HepG2 (cell line): ENCODE results near the gene FKBP5. TPM values are rescaled to one million over a fixed set of nuclear protein-coding genes. Genes with fewer than 3 reads are reported as not detected.

Source experiments
- ATAC-seq: fragments of 200-7000 bp; cut with Tn5 transposase; 3 replicates; pipeline ENCODE4 v1.9.1; 2020; ENCODE audit warnings: mild to moderate bottlenecking, moderate library complexity
- BruUV-seq: library from RNA; stranded (reverse); fragments of 400-500 nt; replicated peaks from 2 replicates; lab custom pipeline; 2021; lab: Mats Ljungman, UMichigan
- CTCF ChIA-PET: fragments of 300-600 bp; formaldehyde crosslinking; extraction: SDS; loops from one replicate; lab custom pipeline; 2021; ENCODE audit warnings: low total read pairs, inconsistent platforms, low intra/inter-chr PET ratio; lab: Yijun Ruan, JAX
- POLR2A ChIA-PET: fragments of 350-600 bp; sonication (Branson Sonifier 250); formaldehyde crosslinking; loops from one replicate; lab custom pipeline; 2020; ENCODE audit warnings: antibody characterized with exemption, inconsistent platforms; lab: Yijun Ruan, JAX
- DNase-seq: peaks from one replicate; pipeline ENCODE4 v3.0.0-alpha.2; 2015; ENCODE audit warnings: low spot score
- FAIRE-seq: peaks from 3 replicates; lab custom pipeline; 2011; peaks lifted over from hg19 to GRCh38; lab: Jason Lieb, UNC
- H2AFZ ChIP-seq: one replicate; pipeline ENCODE4 v1.6.1; 2011; ENCODE audit warnings: low read length, inconsistent platforms
- H3K27ac ChIP-seq: fragments of 300-600 bp; 3 replicates; pipeline ENCODE4 v1.8.0; 2011; ENCODE audit warnings: mixed run types, mild to moderate bottlenecking, mixed read lengths, low read length, inconsistent platforms; ENCODE audit not compliant: insufficient read depth; ENCODE audit errors: extremely low read length
- H3K27me3 ChIP-seq, 2 experiments: fragments of 200-600 bp in 1 of 2; 2 replicates in 1 of 2; 3 replicates in 1 of 2; pipeline versions ENCODE4 v1.6.0 to v1.8.0; 2011; ENCODE audit warnings: low read length in 2 of 2, mild to moderate bottlenecking in 2 of 2, moderate library complexity in 2 of 2, inconsistent platforms in 1 of 2; ENCODE audit not compliant: insufficient read depth in 2 of 2, control insufficient read depth in 1 of 2
- H3K36me3 ChIP-seq, 2 experiments: fragments of 200-600 bp in 1 of 2; replicated peaks in 1 of 2; 2 replicates in 1 of 2; 3 replicates in 1 of 2; pipeline versions ENCODE4 v1.5.1 to v1.8.0; 2011; ENCODE audit warnings: low read length in 2 of 2, inconsistent platforms in 1 of 2; ENCODE audit not compliant: insufficient read depth in 2 of 2, control insufficient read depth in 1 of 2
- H3K4me1 ChIP-seq: 2 replicates; pipeline ENCODE4 v1.5.1; 2012; ENCODE audit warnings: low read length, inconsistent platforms; ENCODE audit not compliant: insufficient read depth
- H3K4me2 ChIP-seq: 2 replicates; pipeline ENCODE4 v1.6.0; 2011; ENCODE audit warnings: low read depth, low read length, inconsistent platforms
- H3K4me3 ChIP-seq, 3 experiments: fragments of 200-600 bp in 1 of 3; sonication (generic), shearing (Covaris generic) in 1 of 3; replicated peaks in 1 of 3; 2 replicates each; pipeline ENCODE4 v1.5.1; 2011 to 2016; ENCODE audit warnings: low read length in 3 of 3, inconsistent platforms in 2 of 3, low read depth in 2 of 3, mild to moderate bottlenecking in 2 of 3, control low read depth in 1 of 3, mixed read lengths in 1 of 3; ENCODE audit not compliant: insufficient read depth in 1 of 3
- H3K79me2 ChIP-seq: one replicate; pipeline ENCODE4 v1.6.1; 2011; ENCODE audit warnings: low read length, inconsistent platforms; ENCODE audit not compliant: insufficient read depth
- H3K9ac ChIP-seq: 2 replicates; pipeline ENCODE4 v1.6.0; 2011; ENCODE audit warnings: mild to moderate bottlenecking, low read depth, low read length, inconsistent platforms; ENCODE audit not compliant: insufficient read depth
- H3K9me3 ChIP-seq: 2 replicates; pipeline ENCODE4 v1.5.1; 2012; ENCODE audit warnings: mild to moderate bottlenecking, low read length
- H4K20me1 ChIP-seq: 2 replicates; pipeline ENCODE4 v1.6.0; 2011; ENCODE audit warnings: inconsistent platforms, mild to moderate bottlenecking, low read length, moderate library complexity; ENCODE audit not compliant: insufficient read depth
- DNMT3B ChIP-seq: conservative IDR thresholded peaks from 2 replicates; pipeline ENCODE4 v1.6.1; 2016; ENCODE audit warnings: missing biosample characterization, control low read depth
- HOMEZ ChIP-seq: IDR thresholded peaks from 2 replicates; pipeline ENCODE4 v1.6.1; 2016; ENCODE audit warnings: low read depth
- KAT8 ChIP-seq: IDR thresholded peaks from 2 replicates; pipeline ENCODE4 v1.6.1; 2016; ENCODE audit warnings: missing genetic modification reagents, missing compliant biosample characterization
- KLF13 ChIP-seq: sonication (generic); formaldehyde crosslinking; IDR thresholded peaks from 2 replicates; pipeline ENCODE4 v1.4.0; 2020; ENCODE audit warnings: mild to moderate bottlenecking, missing genetic modification reagents
- KLF6 ChIP-seq: IDR thresholded peaks from 2 replicates; pipeline ENCODE4 v1.8.0; 2016; ENCODE audit warnings: missing biosample characterization, missing genetic modification reagents
- NPAS2 ChIP-seq: sonication (generic); formaldehyde crosslinking; IDR thresholded peaks from 2 replicates; pipeline ENCODE4 v1.8.0; 2022; ENCODE audit warnings: mild to moderate bottlenecking, missing genetic modification reagents, borderline replicate concordance
- NR2F6 ChIP-seq, 2 experiments: IDR thresholded peaks; 2 replicates each; pipeline ENCODE4 v1.6.1; 2016; ENCODE audit warnings: antibody characterized with exemption in 1 of 2, mild to moderate bottlenecking in 1 of 2
- NRL ChIP-seq: sonication (generic); formaldehyde crosslinking; IDR thresholded peaks from 2 replicates; pipeline ENCODE4 v1.5.0; 2020; ENCODE audit warnings: missing genetic modification reagents, mild to moderate bottlenecking, moderate library complexity, borderline replicate concordance
- PAF1 ChIP-seq: IDR thresholded peaks from 2 replicates; pipeline ENCODE4 v1.6.1; 2016; ENCODE audit warnings: missing genetic modification reagents, missing compliant biosample characterization
- SMC3 ChIP-seq: IDR thresholded peaks from 2 replicates; pipeline ENCODE4 v1.6.1; 2011; ENCODE audit warnings: low read length, improper control_type of control experiment
- TOE1 ChIP-seq: sonication (generic); formaldehyde crosslinking; IDR thresholded peaks from 2 replicates; pipeline ENCODE4 v1.4.0; 2020; ENCODE audit warnings: mild to moderate bottlenecking, missing genetic modification reagents
- ZNF614 ChIP-seq: IDR thresholded peaks from 2 replicates; pipeline ENCODE4 v1.6.1; 2018; ENCODE audit warnings: missing biosample characterization, missing genetic modification reagents, inconsistent platforms, borderline replicate concordance
- WGBS: methylation state at CpG from one replicate; pipeline ENCODE4 v1.1.6; 2017; ENCODE audit warnings: low lambda C conversion rate; 5-methylcytosine and 5-hydroxymethylcytosine counted together
- in situ Hi-C: cut with HindIII; loops from 2 replicates; pipeline ENCODE4 v1.10.0; 2017; ENCODE audit warnings: low pct_unique_long_range_greater_than_20kb; ENCODE audit not compliant: extremely low pct_ligation_motif_present
- intact Hi-C: fragments of 100-400 bp; cut with micrococcal nuclease; formaldehyde crosslinking; loops from one replicate; pipeline ENCODE4 v1.10.0; 2022; ENCODE audit not compliant: unreplicated experiment
- polyA plus RNA-seq, 8 experiments: library from polyadenylated mRNA; depleted of rRNA in 3 of 8; stranded (reverse) in 7 of 8; unstranded in 1 of 8; fragments of >200 nt; fragmentation: Illumina TruSeq in 4 of 8; extraction: Trizol in 4 of 8; gene quantifications; 2 replicates each; pipeline versions ENCODE4 v1.2.1 to v1.2.3, GENCODE V29; 2011 to 2016; ENCODE audit warnings: low read depth in 4 of 8, missing spikeins in 1 of 8, mixed read lengths in 1 of 8; ENCODE audit not compliant: insufficient read depth in 1 of 8
- total RNA-seq, 5 experiments: library from RNA; depleted of rRNA; stranded (reverse); fragments of >200 nt; fragmentation: Illumina TruSeq; extraction: Trizol; gene quantifications; 2 replicates each; pipeline ENCODE4 v1.2.3, GENCODE V29; 2016; ENCODE audit warnings: low read depth in 1 of 5
- TF ChIP-seq, protein P1 (sequence below): IDR thresholded peaks from 2 replicates; pipeline ENCODE4 v1.6.1; 2012; ENCODE audit warnings: low read length, improper control_type of control experiment
- TF ChIP-seq, protein P2 (sequence below): sonication (generic); formaldehyde crosslinking; IDR thresholded peaks from 2 replicates; pipeline ENCODE4 v1.4.0; 2020; ENCODE audit warnings: mild to moderate bottlenecking, missing genetic modification reagents

The FKBP5 gene
- total and polyA plus RNA-seq, 2 of the 13 experiments (the other 11 are each of a cell fraction or from before 2014, with no cell fraction given): 8.0 to 17.4 TPM

DNA sequence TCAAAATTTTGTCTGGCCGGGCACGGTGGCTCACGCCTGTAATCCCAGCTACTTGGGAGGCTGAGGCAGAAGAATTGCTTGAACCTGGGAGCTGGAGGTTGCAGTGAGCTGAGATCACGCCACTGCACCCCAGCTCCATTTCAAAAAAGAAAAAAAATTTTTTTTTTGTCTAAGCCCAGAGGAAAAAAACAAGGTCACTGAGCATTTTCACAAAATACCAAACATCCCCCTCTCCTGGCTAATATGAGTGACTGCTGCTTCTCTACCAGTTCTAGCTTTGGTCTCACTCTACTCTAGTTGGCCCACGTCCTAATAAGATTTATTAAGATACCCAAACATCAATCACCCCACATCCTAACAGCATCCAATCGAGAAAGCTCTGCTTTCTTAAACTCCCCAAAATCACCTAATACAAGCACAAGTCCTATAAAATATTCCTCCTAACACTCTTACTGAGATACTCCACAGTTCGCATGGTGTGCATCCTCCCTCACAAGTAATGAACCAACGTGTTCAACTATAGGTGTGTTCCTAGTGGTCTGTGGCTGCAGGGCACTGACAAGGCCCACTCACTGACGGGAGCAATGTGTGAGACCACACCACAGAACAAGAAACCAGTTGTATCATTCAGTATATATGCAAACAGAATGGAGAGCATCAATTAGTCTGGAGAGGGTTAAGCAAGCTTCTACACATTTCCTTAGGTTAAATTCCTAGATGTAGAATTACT is 64.2 kb downstream of the FKBP5 start:
- no TSS peak for BruUV-seq
- Histone ChIP-seq H3K4me2 (no peak overlapping the region), H3K4me1 (peaks cover 13% of the 10 kb centered on the region), H3K27ac (peak overlapping the region; percentile 30), H3K79me2 (no peaks in the 10 kb centered on the region), H4K20me1 (no peaks in the 10 kb centered on the region), H3K27me3 (no peaks in the 10 kb centered on the region), H3K4me3 (no peak overlapping the region), H3K9me3 (no peaks in the 10 kb centered on the region), H3K36me3 (peaks cover 0 to 6% of the 10 kb centered on the region in 2 experiments; a peak in 3 of 5 replicates), H2AFZ (no peak overlapping the region), H3K9ac (no peak overlapping the region)
- POLR2A ChIA-PET: interaction anchor here (1.6 kb wide), 1 partner anchor 23 kb away, joined by 7 read pairs; no protein-coding TSS in a partner anchor
- CTCF ChIA-PET: interaction anchor here (1.2 to 3.8 kb wide), 3 partner anchors 41 to 113 kb away, joined by 4 to 32 read pairs (median 4); no protein-coding TSS in a partner anchor
- in situ Hi-C loops (no loop called here), intact Hi-C loops (loop anchor here (1.0 kb wide), 2 partner anchors 40 to 113 kb away; partner anchors contain the start of gene ARMC12)
- 91% methylated on average over 9 of the region's 9 CpGs for WGBS
- ATAC-seq: peak; percentile 86
- FAIRE-seq: no peak
- DNase-seq: peak; percentile 47
- no peak for TF ChIP-seq ZNF614
- TF ChIP-seq KAT8 (CRISPR knock-in tag): 0 out of 2 replicates have a peak, but pooled peaks have one; percentile 14
- no peak for TF ChIP-seq KLF13 (CRISPR knock-in tag)
- TF ChIP-seq HOMEZ: no peak
- TF ChIP-seq TOE1: no peak
- no peak for TF ChIP-seq KLF6 (CRISPR knock-in tag)
- no peak for TF ChIP-seq NRL
- no peak for TF ChIP-seq PAF1 (CRISPR knock-in tag)
- TF ChIP-seq, protein P1, sequence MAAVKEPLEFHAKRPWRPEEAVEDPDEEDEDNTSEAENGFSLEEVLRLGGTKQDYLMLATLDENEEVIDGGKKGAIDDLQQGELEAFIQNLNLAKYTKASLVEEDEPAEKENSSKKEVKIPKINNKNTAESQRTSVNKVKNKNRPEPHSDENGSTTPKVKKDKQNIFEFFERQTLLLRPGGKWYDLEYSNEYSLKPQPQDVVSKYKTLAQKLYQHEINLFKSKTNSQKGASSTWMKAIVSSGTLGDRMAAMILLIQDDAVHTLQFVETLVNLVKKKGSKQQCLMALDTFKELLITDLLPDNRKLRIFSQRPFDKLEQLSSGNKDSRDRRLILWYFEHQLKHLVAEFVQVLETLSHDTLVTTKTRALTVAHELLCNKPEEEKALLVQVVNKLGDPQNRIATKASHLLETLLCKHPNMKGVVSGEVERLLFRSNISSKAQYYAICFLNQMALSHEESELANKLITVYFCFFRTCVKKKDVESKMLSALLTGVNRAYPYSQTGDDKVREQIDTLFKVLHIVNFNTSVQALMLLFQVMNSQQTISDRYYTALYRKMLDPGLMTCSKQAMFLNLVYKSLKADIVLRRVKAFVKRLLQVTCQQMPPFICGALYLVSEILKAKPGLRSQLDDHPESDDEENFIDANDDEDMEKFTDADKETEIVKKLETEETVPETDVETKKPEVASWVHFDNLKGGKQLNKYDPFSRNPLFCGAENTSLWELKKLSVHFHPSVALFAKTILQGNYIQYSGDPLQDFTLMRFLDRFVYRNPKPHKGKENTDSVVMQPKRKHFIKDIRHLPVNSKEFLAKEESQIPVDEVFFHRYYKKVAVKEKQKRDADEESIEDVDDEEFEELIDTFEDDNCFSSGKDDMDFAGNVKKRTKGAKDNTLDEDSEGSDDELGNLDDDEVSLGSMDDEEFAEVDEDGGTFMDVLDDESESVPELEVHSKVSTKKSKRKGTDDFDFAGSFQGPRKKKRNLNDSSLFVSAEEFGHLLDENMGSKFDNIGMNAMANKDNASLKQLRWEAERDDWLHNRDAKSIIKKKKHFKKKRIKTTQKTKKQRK: no peak
- no peak for TF ChIP-seq NR2F6 (IDR thresholded peaks at IDR 0.05)
- 0 out of 2 replicates have a peak, but pooled peaks have one; percentile 13 for TF ChIP-seq NR2F6 (CRISPR knock-in tag; IDR thresholded peaks at IDR 0.05)
- no peak for TF ChIP-seq NPAS2 (CRISPR knock-in tag)
- TF ChIP-seq, protein P2, sequence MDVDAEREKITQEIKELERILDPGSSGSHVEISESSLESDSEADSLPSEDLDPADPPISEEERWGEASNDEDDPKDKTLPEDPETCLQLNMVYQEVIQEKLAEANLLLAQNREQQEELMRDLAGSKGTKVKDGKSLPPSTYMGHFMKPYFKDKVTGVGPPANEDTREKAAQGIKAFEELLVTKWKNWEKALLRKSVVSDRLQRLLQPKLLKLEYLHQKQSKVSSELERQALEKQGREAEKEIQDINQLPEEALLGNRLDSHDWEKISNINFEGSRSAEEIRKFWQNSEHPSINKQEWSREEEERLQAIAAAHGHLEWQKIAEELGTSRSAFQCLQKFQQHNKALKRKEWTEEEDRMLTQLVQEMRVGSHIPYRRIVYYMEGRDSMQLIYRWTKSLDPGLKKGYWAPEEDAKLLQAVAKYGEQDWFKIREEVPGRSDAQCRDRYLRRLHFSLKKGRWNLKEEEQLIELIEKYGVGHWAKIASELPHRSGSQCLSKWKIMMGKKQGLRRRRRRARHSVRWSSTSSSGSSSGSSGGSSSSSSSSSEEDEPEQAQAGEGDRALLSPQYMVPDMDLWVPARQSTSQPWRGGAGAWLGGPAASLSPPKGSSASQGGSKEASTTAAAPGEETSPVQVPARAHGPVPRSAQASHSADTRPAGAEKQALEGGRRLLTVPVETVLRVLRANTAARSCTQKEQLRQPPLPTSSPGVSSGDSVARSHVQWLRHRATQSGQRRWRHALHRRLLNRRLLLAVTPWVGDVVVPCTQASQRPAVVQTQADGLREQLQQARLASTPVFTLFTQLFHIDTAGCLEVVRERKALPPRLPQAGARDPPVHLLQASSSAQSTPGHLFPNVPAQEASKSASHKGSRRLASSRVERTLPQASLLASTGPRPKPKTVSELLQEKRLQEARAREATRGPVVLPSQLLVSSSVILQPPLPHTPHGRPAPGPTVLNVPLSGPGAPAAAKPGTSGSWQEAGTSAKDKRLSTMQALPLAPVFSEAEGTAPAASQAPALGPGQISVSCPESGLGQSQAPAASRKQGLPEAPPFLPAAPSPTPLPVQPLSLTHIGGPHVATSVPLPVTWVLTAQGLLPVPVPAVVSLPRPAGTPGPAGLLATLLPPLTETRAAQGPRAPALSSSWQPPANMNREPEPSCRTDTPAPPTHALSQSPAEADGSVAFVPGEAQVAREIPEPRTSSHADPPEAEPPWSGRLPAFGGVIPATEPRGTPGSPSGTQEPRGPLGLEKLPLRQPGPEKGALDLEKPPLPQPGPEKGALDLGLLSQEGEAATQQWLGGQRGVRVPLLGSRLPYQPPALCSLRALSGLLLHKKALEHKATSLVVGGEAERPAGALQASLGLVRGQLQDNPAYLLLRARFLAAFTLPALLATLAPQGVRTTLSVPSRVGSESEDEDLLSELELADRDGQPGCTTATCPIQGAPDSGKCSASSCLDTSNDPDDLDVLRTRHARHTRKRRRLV (CRISPR knock-in tag): no peak
- TF ChIP-seq SMC3: peak; percentile 78
- TF ChIP-seq DNMT3B (CRISPR knock-in tag): no peak
